Measurements from ENCODE around the gene MAP7. TPM values are rescaled to one million over a fixed set of nuclear protein-coding genes. Genes with fewer than 3 reads are reported as not detected.
"Not testable (repeated sequence)": the region's sequence is repeated elsewhere in the genome, so short reads cannot be mapped to it uniquely, and the experiment has no call there.

MAP7 gene
- polyA plus RNA-seq, 12 donors = 0.21 to 12.2 (median 0.51) TPM; not detected in 1

DNA sequence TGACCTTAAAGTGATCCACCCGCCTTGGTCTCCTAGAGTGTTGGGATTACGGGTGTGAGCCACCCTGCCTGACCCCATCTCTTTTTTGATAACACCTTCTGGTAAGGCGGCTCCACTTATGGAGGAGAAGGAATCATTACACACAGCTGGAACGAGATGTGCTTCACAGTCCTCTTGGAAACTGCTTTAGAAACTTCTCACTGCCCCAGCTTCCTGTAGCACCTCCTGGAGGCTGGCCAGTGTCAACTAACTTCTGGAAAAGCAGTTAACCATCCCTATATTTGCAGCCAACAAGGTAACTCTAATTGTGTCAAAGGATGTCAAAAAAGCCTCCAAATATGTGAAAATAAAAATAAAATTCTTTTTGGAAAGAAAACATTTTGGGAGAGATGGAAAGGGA, 211.7 kb downstream of the MAP7 start:
- DNase-seq = no peak

DNA sequence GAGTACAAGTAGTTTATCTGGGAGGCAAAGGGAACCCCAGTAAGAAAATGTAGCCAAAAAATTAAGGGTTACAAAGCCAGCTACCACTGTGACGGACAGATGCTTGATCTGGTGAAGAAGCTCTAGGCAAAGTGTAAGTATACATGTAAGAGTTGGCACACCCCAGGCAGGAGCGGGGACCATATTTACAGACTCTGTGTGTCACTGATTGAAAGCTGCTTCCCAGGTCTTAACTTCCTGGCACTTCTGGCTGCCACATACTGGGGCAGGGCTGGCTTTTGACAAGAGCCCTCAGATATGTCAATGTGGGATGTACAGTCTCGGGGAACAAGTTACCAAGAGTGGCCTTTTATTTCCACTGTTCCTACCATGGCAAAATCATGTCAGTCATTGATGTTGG, 212.6 kb downstream of the MAP7 start:
- no peak for DNase-seq

GRCh38 chr6:136337121-136337520, 213.1 kb downstream of the MAP7 start:
- no peak for DNase-seq

- DNase-seq = peak; percentile 31
Measured at GRCh38 chr6:136335736-136336363, 214.4 kb downstream of the MAP7 start.

DNA sequence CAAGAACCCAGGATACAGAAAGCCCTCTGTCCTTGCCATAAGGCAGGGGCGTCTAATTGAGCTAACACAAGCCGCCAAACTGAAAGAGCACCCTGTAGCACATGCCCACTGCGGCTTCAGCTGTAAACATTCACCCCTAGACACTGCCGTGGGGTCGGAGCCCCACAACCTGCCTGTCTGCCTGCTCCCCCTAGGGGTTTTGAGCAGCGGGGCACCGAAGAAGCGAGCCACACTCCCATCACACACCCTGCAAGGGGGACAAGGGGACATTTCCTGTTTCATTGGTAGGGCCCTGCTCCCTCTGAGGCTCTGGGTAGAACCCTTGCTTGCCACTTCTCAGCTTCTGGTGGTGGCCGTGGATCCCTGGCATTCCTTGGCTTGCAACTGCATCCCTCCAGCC, 215.4 kb downstream of the MAP7 start:
- no peak for DNase-seq

- no peak for DNase-seq
Measured at GRCh38 chr6:136334465-136334846, 215.8 kb downstream of the MAP7 start.

DNA sequence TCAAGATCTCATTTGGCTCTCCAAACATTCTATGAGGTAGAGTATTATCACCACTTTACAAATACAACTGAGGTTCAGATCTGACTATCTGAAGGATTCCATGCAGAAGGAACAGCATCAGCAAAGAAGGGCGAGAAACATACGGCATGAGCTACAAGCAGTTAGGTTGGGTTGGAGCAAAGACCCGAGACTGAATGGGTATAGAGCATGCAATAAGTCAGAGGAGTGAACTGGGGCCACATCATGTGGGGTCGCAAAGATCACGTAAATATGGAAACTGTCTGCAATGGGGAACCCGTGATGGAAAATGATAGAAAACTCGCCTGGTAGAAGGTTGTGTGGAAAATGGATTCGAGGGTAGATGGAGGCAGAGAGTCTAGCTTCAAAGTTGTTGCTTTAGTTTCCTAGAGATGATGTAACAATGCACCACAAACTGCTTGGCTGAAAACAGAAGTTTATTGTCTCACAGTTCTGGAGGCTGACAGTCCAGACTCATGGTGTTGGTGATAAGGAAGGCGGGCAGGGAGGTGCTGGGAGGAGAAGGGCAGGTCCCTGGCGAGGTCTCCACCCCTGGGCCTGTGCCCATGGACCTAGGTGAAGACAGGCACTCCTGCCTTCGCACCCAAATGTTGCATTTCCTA, 216.3 kb downstream of the MAP7 start:
- DNase-seq = no peak

DNA sequence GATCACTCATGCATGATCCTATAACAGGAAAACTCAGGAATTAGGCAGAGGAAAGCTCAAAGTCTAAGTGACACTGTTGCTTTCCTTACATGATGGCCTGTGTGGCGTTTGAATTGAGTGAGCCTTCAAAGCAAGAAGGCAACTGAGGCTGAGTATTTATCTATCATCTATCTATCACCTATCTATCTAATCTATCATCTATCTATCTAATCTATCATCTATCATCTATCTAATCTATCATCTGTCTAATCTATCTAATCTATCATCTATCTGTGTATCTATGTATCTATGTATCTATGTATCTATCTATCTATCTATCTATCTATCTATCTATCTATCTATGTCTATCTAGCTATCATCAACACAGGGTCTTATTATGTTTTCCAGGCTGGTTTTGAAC, 218.8 kb downstream of the MAP7 start:
- DNase-seq = no peak

- no peak for DNase-seq
Measured at GRCh38 chr6:136330634-136331033, 219.6 kb downstream of the MAP7 start.

DNA sequence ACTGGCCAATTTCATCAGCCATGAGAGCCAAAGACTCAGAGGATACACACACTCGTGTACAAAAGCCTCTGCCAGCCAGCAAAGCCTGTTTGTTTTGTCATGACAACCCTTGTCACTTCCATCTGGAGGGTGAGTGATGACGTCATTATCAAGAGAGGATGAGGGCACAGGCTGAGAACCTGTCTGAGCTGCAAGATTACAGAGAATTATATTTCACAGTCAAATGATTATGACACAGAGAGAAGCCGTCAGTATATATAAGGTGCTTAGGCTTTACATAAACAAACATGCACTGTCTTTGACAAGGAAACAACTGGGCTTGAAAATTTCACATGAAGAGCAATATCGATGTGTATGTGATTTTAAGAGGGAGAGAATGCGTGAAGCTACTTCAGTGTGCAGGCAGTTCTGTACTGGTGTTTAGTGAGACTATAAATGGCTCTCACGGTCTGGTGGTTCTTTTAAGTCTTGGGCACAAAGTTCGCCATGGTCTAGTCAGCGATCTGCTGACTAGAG, 224.1 kb downstream of the MAP7 start:
- no peak for DNase-seq

- peak; percentile 65 for DNase-seq
Measured at GRCh38 chr6:136324686-136325380, 225.4 kb downstream of the MAP7 start.

DNA sequence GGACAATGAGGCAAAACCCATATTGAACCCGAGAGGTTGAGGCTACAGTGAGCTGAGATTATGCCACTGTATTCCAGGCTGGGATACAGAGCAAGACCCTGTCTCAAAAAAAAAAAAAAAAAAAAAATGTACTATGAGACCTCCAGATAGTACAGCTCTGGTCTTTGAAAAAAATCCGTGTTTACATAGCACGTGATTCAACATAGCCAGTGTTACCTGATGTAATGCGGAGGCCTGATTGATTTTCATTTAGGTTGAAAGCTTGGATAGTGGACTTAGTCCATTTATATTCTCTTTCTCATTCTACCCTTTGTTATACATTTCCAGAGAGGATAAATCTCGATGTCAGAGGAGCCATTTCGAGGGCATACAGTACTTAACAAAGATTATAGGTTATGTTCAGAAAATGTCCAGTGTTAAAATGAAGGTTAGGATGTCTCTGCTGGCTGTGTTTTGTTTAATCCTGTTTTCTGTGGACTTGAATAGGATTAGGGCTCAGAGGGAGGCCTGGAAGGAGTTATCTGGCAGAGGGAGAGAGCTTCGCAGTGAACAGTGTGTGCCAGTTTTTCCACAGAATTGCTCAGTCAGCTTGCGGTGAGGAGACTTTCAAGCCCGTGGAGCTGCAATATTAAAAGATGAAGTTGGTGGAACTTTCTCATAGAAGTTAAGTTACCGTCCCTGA, 226.7 kb downstream of the MAP7 start:
- DNase-seq = peak; percentile 59

GRCh38 chr6:136319732-136320131, 230.5 kb downstream of the MAP7 start:
- DNase-seq = no peak

GRCh38 chr6:136318676-136319075, 231.5 kb downstream of the MAP7 start:
- DNase-seq = no peak

DNA sequence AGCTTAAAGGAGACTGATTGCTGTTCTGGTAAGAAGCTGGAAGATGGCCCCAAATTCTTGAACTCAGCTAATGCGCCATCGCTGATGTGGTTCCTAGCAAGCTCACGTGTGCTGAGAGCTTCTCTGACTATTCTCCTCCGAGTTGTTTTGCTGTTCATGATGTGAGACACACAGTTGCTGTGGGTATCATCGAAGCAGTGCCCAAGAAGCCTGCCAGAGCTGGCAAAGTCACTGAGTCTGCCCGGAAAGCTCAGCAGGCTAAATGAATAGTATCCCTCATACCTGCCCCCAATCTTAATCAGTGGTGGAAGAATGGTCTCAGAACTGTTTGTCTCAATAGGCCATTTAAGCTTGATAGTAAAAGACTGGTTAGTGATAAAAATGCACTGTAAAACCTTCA, 232.3 kb downstream of the MAP7 start:
- no peak for DNase-seq

GRCh38 chr6:136317021-136317694, 233.1 kb downstream of the MAP7 start:
- peak; percentile 57 for DNase-seq

DNA sequence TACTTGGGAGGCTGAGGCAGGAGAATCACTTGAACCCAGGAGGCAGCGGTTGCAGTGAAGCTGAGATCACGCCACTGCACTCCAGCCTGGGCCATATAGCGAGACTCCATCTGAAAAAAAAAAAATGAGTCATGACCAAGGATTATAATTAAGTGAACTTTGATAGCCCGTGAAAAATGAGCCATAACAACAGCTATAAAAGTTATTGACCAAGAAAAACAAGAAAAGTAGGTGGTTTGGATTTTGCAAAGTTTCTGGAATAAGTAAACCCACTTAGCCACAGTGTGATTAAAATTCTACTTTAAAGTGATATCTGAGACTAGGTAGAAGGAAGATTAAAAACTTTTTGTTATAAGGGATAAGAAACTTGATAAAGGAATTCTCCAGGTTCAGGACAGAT, 234.6 kb downstream of the MAP7 start:
- DNase-seq = no peak

- no peak for DNase-seq
Measured at GRCh38 chr6:136312975-136313374, 237.2 kb downstream of the MAP7 start.

DNA sequence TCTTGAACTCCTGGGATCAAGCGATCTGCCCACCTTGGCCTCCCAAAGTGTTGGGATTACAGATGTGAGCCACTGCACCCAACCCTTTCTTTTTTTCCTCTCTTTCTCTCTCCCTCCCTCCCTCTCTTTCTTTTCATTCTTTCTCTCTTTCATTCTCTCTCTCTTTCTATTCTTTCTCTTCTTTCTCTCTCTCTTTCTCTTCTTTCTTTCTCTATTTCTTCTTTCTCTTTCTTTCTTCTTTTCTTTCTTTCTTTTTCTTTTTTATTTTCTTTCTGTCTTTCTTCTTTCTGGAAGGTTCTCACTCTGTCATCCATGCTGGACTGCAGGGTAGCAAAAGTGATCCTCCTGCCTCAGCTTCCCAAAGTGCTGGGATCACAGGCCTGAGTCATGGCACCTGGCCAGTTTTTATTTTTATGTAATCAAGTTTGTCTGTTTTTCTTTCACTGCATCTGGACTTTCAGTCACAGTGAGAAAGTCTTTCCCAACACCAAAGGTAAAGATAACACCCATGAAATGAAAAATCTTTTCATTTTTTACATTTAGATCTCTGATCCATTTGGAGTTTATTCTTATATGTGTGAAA, 240.4 kb downstream of the MAP7 start:
- no peak for DNase-seq

GRCh38 chr6:136309171-136309570, 241.1 kb downstream of the MAP7 start:
- no peak for DNase-seq

DNA sequence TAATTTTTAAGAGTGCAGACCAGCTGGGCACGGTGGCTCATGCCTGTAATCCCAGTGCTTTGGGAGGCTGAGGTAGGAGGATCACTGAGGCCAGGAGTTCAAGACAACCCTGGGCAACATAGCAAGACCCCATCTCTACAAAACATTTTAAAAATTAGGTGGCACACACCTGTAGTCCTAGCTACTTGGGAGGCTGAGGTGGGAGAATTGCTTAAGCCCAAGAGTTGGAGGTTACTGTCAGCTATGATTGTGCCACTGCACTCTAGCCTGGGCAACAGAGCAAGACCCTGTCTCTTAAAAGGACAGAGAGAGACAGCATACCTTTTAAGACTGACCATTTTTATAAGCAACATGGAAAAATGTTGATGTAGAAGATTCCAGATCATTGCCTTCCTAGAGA, 241.8 kb downstream of the MAP7 start:
- DNase-seq = not testable (repeated sequence)

DNA sequence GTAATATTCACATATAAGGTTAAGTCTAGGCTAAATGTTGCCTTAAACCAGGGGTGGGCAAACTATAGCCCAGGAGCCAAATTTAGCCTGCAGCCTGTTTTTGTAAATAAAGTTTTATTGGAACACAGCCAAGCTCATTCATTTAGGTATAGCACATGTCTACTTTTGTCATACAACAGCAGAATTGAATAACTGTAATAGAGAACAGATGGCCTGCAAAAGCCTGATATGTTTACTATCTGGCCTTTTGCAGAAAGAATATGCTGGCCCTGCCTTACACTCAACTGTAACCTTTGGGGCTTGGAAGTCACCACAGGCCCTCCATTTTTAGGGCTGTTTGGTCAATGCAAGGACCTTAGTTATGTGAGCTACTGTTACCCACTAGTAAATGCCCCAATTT, 242.9 kb downstream of the MAP7 start:
- no peak for DNase-seq
